HG02852 (cell line): Measurements from ENCODE around the gene TMEM74B.
"Not testable (repeated sequence)": the region's sequence is repeated elsewhere in the genome, so short reads cannot be mapped to it uniquely, and the experiment has no call there.

Source experiments
- ATAC-seq: cut with Tn5 transposase; IDR thresholded peaks from one replicate; pipeline ENCODE4 v1.9.1; 2021; ENCODE audit warnings: mild to moderate bottlenecking, moderate library complexity; ENCODE audit not compliant: unreplicated experiment

The TMEM74B gene

DNA sequence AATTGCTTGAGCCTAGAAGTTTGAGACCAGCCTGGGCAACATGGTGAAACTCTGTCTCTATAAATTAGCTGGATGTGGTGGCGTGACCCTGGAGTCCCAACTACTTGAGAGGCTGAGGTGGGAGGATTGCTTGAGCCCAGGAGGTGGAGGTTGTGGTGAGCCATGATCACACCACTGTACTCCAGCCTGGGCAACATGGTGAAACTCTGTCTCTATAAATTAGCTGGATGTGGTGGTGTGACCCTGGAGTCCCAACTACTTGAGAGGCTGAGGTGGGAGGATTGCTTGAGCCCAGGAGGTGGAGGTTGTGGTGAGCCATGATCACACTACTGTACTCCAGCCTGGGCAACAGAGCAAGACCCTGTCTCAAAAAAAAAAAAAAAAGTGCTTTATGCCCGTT lies 35.0 kb downstream of the TMEM74B start:
- not testable (repeated sequence) for ATAC-seq

DNA sequence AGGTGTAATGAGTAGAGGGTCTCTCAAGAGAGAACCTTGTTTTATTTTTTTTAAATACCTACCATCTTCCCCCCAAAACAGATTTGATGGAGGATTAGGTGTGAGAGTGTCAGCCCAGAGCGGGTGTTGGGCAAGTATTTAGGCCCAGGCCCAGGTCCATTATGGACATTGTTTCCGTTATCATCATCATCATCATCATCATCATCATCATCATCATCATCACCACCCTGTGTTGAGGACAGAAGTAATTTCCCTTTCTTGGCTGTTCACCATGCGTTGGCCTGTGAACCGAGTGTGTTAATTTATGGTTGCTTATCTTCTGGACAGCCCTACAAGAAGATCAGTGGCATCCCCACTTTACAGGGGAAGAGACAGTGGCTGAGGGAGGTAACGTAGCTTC lies 37.8 kb downstream of the TMEM74B start:
- no peak for ATAC-seq

- no peak for ATAC-seq
These were observed 40.2 kb downstream of the TMEM74B start for GRCh38 chr20:1144401-1145172.

- ATAC-seq = no peak
These were observed 47.5 kb downstream of the TMEM74B start for GRCh38 chr20:1137236-1137635.

- ATAC-seq = no peak
These were observed 49.9 kb downstream of the TMEM74B start for GRCh38 chr20:1134836-1135235.

- ATAC-seq = no peak
These were observed 50.4 kb downstream of the TMEM74B start for GRCh38 chr20:1134355-1134754.

DNA sequence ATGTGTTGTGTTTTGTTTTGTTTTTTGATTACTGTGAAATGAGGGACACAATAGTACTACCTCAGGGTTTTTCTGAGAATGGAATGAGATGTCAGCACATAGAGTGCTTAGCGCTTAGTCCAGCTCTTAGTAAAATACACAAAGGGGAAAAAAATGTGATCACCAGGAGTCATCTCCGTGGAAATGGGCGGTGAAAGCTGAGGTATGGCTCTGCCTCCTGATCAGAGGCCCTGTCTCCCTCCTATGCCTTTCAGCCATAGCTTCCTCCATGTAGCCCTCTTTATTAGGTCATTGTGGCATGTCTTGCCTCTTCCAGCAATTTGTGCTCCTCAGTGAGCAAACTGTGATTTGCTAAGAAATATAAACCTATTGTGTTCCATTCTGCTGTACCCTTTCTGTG lies 53.4 kb downstream of the TMEM74B start:
- no peak for ATAC-seq

DNA sequence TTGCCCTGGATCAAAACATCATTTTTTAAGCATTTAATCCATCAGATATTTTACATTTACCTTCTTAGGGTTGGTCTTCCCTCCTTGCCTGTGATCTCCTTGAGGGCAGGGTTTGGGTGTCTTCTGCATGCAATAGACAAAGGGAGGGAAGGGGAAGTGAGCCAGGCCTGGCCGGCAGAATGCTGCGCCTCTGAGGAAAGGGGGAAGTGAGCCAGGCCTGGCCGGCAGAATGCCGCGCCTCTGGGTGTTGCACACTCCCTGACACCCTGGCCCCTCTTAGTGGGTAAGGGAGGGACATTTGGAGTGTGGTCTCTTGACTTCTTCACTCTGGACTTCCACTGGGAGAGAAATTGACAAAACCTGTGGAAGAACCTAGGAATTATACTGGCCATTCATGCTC lies 53.9 kb downstream of the TMEM74B start:
- ATAC-seq = no peak
